Progenitor cell of endocrine pancreas (in vitro differentiated cells): Measurements from ENCODE around the gene USP2. TPM values are rescaled to one million over a fixed set of nuclear protein-coding genes. Genes with fewer than 3 reads are reported as not detected.

Experiments used
- DNase-seq: peaks from one replicate; pipeline ENCODE4 v3.0.0; 2021; ENCODE audit warnings: low spot score; ENCODE audit not compliant: unreplicated experiment
- H3K27ac Mint-ChIP-seq: 2 replicates; pipeline ENCODE4 v1.8.0; 2021; ENCODE audit warnings: mild to moderate bottlenecking, moderate library complexity, mixed read lengths
- H3K27me3 Mint-ChIP-seq: 2 replicates; pipeline ENCODE4 v1.8.0; 2021; ENCODE audit warnings: mixed read lengths
- H3K36me3 Mint-ChIP-seq: 2 replicates; pipeline ENCODE4 v1.8.0; 2022; ENCODE audit warnings: mixed read lengths; ENCODE audit not compliant: insufficient read depth
- H3K4me1 Mint-ChIP-seq: 2 replicates; pipeline ENCODE4 v1.8.0; 2021; ENCODE audit warnings: low read depth, mixed read lengths
- H3K4me3 Mint-ChIP-seq: 2 replicates; pipeline ENCODE4 v1.8.0; 2021; ENCODE audit warnings: low read depth, mild to moderate bottlenecking, moderate library complexity, mixed read lengths
- H3K9me3 Mint-ChIP-seq: 2 replicates; pipeline ENCODE4 v1.8.0; 2021; ENCODE audit warnings: low read depth, mixed read lengths
- microRNA-seq: library from miRNA; unstranded; fragments of <30 nt; microRNA quantifications from one replicate; pipeline ENCODE4 v1.1.0, GENCODE V29; 2020; ENCODE audit warnings: borderline number of aligned reads; ENCODE audit not compliant: unreplicated experiment
- total RNA-seq: library from RNA; stranded (reverse); gene quantifications from 2 replicates; pipeline ENCODE4 v1.2.1, GENCODE V29; 2021
- TF ChIP-seq, protein P1 (sequence below): fragments of 200-600 bp; sonication (generic); IDR thresholded peaks from one replicate; pipeline ENCODE4 v1.5.0; 2021; ENCODE audit warnings: antibody characterized with exemption, mild to moderate bottlenecking; ENCODE audit not compliant: unreplicated experiment

The USP2 gene
- total RNA-seq, 1 donor from 2014 or later = 5.1 TPM

DNA sequence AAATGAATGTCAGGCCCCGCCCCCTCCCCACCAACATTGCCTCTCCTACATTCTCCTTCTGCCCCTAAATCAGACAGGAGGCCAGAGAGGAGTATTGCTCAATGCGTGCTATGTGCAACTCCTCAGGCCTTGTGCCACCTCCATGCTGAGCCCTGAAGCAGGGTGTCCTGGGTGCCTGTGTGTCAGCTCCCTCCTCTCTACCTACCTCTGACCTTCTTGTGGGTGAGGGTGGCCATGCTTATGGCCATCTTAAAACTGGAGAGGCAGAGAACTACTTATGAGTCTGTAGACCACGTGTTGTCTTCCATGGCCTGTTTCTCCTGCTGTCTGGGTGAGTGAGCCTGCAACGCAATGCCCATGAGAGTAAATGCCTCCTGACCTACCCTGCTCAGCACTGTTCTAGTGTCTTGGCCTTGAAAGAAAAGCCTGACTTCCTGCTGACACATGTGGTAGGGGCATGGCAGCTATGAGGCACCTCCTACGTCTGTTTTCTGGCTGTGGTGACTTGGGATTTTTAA, 75.1 kb downstream of the USP2 start:
- Mint-ChIP-seq H3K4me1 (no peaks in the 10 kb centered on the region), H3K9me3 (no peaks in the 10 kb centered on the region), H3K27ac (no peak overlapping the region), H3K36me3 (peaks cover 7% of the 10 kb centered on the region), H3K27me3 (no peaks in the 10 kb centered on the region), H3K4me3 (no peak overlapping the region)
- DNase-seq = no peak
- TF ChIP-seq, protein P1, sequence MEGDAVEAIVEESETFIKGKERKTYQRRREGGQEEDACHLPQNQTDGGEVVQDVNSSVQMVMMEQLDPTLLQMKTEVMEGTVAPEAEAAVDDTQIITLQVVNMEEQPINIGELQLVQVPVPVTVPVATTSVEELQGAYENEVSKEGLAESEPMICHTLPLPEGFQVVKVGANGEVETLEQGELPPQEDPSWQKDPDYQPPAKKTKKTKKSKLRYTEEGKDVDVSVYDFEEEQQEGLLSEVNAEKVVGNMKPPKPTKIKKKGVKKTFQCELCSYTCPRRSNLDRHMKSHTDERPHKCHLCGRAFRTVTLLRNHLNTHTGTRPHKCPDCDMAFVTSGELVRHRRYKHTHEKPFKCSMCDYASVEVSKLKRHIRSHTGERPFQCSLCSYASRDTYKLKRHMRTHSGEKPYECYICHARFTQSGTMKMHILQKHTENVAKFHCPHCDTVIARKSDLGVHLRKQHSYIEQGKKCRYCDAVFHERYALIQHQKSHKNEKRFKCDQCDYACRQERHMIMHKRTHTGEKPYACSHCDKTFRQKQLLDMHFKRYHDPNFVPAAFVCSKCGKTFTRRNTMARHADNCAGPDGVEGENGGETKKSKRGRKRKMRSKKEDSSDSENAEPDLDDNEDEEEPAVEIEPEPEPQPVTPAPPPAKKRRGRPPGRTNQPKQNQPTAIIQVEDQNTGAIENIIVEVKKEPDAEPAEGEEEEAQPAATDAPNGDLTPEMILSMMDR = no peak

DNA sequence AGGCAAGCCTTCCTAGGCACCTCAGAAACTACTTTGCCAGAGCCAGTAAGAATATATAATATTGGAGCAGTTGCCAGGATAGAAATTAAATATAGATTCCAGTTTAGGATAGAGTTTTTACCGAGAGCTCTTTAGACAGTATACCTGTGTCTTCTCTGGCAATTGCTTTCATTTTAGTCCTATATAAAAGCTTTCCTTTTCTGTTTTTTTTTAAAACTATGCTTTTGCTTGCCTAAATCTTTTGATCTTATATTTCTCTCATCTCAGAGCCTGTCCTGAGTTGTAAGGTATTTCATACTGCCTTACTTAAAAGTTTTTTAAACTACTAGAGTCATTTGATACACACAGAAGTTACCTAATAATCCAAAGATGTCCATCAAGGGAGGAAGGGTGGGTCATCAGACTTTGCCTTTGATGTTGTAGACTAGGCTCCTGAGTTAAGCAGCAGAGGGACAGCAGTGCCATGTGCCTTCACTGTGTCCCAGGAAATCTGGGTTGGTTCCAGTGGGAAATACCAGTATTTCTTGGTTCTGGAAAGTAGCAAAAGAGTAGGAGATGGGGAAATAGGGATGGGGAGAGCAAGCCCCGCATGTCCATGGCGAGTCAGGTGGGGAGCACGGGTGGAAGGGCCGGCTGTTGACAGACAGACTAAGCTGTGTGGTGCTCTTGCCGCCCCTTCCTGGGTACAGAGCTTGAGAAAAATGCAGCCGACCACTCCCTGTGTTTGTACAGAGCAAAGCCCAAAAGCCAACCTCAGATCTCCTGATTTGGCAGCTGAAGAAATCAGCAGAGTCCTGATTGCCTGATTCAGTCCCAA, 75.7 kb downstream of the USP2 start:
- TF ChIP-seq, protein P1 = no peak
- H3K27ac Mint-ChIP-seq = peak overlapping the region; percentile 60

More for the DNA sequence above, 75.7 kb downstream of the USP2 start:
- no peaks in the 10 kb centered on the region for H3K27me3 Mint-ChIP-seq
- no peaks in the 10 kb centered on the region for H3K9me3 Mint-ChIP-seq
- H3K4me1 Mint-ChIP-seq = no peaks in the 10 kb centered on the region
- H3K36me3 Mint-ChIP-seq = peaks cover 12% of the 10 kb centered on the region
- no peak overlapping the region for H3K4me3 Mint-ChIP-seq
- no peak for DNase-seq

Small RNA genes within 50 kb of the gene (microRNA-seq; reads per million reads assigned to microRNA genes)
- not detected for gene MIR6756

Other genes starting within 250 kb of the USP2 start
- gene ABCG4, start 232.6 kb downstream of the USP2 start, total RNA-seq = 0.53 and 0.78 TPM in 2 replicates
- 14.7 and 15.9 TPM in 2 replicates for gene NLRX1, start 213.0 kb downstream of the USP2 start, total RNA-seq
- gene NHERF4, start 196.2 kb downstream of the USP2 start, total RNA-seq = 6.2 and 6.3 TPM in 2 replicates
- 26.4 and 26.5 TPM in 2 replicates for gene CBL, start 175.4 kb downstream of the USP2 start, total RNA-seq
- gene MCAM, start 64.6 kb downstream of the USP2 start, total RNA-seq = 9.8 and 12.7 TPM in 2 replicates
- 30.3 and 34.2 TPM in 2 replicates for gene RNF26, start 47.2 kb downstream of the USP2 start, total RNA-seq
- gene C1QTNF5, start 40.8 kb downstream of the USP2 start, total RNA-seq = 0.31 and 0.40 TPM in 2 replicates
- not detected in 2 replicates for gene MFRP, start 35.0 kb downstream of the USP2 start, total RNA-seq
- gene THY1, start 41.5 kb upstream of the USP2 start, total RNA-seq = 0.44 and 0.62 TPM in 2 replicates